Stomach (tissue), 9 donors: ENCODE results near the gene NDUFAF2. TPM values are rescaled to one million over a fixed set of nuclear protein-coding genes. Genes with fewer than 3 reads are reported as not detected.

ENCODE experiments used
- DNase-seq, 2 donors: peaks; one replicate each; pipeline versions ENCODE4 v3.0.0 to v3.0.0-alpha.2; 2013 to 2019
- H3K27ac ChIP-seq, 5 donors: fragments of 200-600 bp in 4 of 5; sonication (generic) in 4 of 5; one replicate each; pipeline ENCODE4 v1.5.1; 2013 to 2019; ENCODE audit warnings: mild to moderate bottlenecking in 1 of 5, moderate library complexity in 1 of 5
- H3K27me3 ChIP-seq, 3 donors: fragments of 200-600 bp; sonication (generic); one replicate each; pipeline ENCODE4 v1.5.1; 2017 to 2019; ENCODE audit warnings: mixed run types in 1 of 3
- H3K36me3 ChIP-seq, 4 donors: fragments of 200-600 bp; sonication (generic); 1 replicate in 3 of 4; 2 replicates in 1 of 4; pipeline ENCODE4 v1.5.1; 2016 to 2019
- H3K4me1 ChIP-seq, 4 donors: fragments of 200-600 bp; sonication (generic); one replicate each; pipeline ENCODE4 v1.5.1; 2016 to 2019
- H3K4me3 ChIP-seq, 4 donors: fragments of 200-600 bp; sonication (generic) in 3 of 4; one replicate each; pipeline ENCODE4 v1.5.1; 2016 to 2019; ENCODE audit warnings: mild to moderate bottlenecking in 1 of 4
- H3K9me3 ChIP-seq, 4 donors: fragments of 200-600 bp; sonication (generic); one replicate each; pipeline ENCODE4 v1.5.1; 2016 to 2019
- EP300 ChIP-seq: sonication (generic); formaldehyde crosslinking; IDR thresholded peaks from one replicate; pipeline ENCODE4 v1.6.1; 2017; ENCODE audit warnings: antibody characterized with exemption
- POLR2A ChIP-seq, 4 donors: fragments of 450-650 bp; IDR thresholded peaks; one replicate each; pipeline ENCODE4 v1.6.1; 2016; ENCODE audit warnings: antibody characterized with exemption in 4 of 4, control low read depth in 2 of 4, mild to moderate bottlenecking in 1 of 4, moderate library complexity in 1 of 4
- POLR2AphosphoS5 ChIP-seq, 3 donors: sonication (generic); formaldehyde crosslinking; IDR thresholded peaks; one replicate each; pipeline ENCODE4 v1.6.1; 2016; ENCODE audit warnings: antibody characterized with exemption in 3 of 3
- WGBS, 5 donors: extraction: QIAGEN DNeasy Blood & Tissue Kit in 3 of 5; methylation state at CpG; one replicate each; pipeline versions ENCODE4 v1.1.5 to v1.1.7; 2013 to 2018; 5-methylcytosine and 5-hydroxymethylcytosine counted together
- intact Hi-C: fragments of 100-400 bp; cut with DNase I; formaldehyde crosslinking; loops from one replicate; pipeline ENCODE4 v1.15.1; 2023; ENCODE audit warnings: low total_unique reads
- polyA plus RNA-seq, 3 donors: library from polyadenylated mRNA; stranded (reverse); fragments of 200-250 nt; gene quantifications; one replicate each; pipeline ENCODE4 v1.2.3, GENCODE V29; 2013
- total RNA-seq, 5 donors: library from RNA; depleted of rRNA; stranded (reverse); fragments of >200 nt; gene quantifications; one replicate each; pipeline versions ENCODE4 v1.1.0 to v1.2.3, GENCODE V29; 2014 to 2016
- TF ChIP-seq, protein P1 (sequence below), 7 experiments: fragments of 450-650 bp in 4 of 7; fragments of 200-600 bp in 3 of 7; sonication (generic) in 3 of 7; IDR thresholded peaks; one replicate each; pipeline ENCODE4 v1.5.1; 2016 to 2019; ENCODE audit warnings: antibody characterized with exemption in 7 of 7, control low read depth in 2 of 7, mild to moderate bottlenecking in 1 of 7
- donor health status: healthy with polysubstance abuse.
- donor health status: Bipolar disorder and iron deficiency.
- donor health status: healthy.

The NDUFAF2 gene
- total and polyA plus RNA-seq, 8 donors = 3.5 to 61.9 (median 29.3) TPM

DNA sequence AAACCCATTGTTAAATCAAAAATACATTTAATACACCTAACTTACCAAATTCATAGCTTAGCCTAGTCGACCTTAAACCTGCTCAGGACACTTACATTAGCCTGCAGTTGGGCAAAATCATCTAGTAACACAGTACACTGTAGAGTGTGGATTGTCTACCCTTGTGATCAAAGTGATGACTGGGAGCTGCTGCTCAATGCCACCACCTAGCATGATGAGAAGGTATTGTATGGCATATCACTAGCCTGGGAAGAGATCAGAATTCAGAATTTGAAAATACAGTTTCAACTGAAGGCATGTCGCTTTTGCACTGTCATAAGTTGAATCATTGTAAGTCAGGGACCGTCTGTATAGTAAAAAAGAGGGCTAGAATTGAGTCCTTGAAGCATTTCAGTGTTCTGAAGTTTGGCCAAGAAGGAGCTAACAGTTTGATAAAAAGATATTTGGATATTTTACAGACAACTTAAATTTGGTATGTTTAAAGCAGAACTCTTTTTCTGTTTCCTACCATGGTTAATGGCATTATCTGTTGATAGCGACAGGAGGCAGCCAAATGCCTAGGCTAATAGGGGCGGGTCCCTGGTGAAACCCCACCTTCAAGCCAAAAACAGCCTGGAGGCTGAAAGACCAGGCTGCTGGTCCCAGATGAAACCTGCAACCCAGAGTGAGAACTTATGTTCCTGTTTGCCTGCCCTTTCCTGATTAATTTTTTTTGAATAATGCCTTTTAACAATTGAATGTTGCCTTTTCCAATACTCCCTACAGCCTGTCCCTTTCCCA, 194.3 kb downstream of the NDUFAF2 start:
- 71 to 86% (median 78%) methylated on average over 5 of the region's 5 CpGs for WGBS, 5 donors
- intact Hi-C loops = no loop called here

DNA sequence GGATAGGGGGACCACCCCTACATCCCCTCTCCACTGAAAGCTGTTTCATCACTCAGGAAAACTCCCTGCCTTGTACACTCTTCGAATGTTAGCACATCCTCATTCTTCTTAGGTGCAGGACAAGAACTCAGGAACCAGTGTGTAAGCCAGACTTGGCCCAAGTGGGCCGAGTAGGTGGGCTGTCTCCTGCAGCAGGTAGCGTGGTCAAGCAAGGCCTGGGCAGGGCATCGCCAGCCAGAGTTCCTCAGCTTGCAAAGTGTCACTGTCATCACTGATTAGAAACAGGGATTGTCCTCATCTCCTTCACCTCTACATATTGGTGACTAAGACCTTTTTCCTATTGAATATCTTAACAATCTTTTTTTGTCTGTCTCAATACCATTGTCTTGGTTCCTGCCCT, 194.9 kb downstream of the NDUFAF2 start:
- TF ChIP-seq EP300 = no peak
- peaks cover 0 to 6% (median 3%) of the 10 kb centered on the region in 4 donors for H3K4me1 ChIP-seq
- H3K27me3 ChIP-seq = no peaks in the 10 kb centered on the region
- H3K36me3 ChIP-seq = no peaks in the 10 kb centered on the region
- H3K9me3 ChIP-seq = no peaks in the 10 kb centered on the region
- WGBS, 5 donors = 92 to 97% (median 93%) methylated on average over 4 of the region's 4 CpGs
- H3K27ac ChIP-seq = no peak overlapping the region
- intact Hi-C loops = no loop called here
- no peak overlapping the region for H3K4me3 ChIP-seq
- DNase-seq = no peak

More for the DNA sequence above, 194.3 kb downstream of the NDUFAF2 start:
- no peaks in the 10 kb centered on the region for H3K36me3 ChIP-seq
- H3K9me3 ChIP-seq = no peaks in the 10 kb centered on the region
- no peak for DNase-seq
- TF ChIP-seq POLR2A (IDR thresholded peaks at IDR 0.05) (no peak), EP300 (no peak), POLR2AphosphoS5 (IDR thresholded peaks at IDR 0.05) (no peak)
- TF ChIP-seq, protein P1, sequence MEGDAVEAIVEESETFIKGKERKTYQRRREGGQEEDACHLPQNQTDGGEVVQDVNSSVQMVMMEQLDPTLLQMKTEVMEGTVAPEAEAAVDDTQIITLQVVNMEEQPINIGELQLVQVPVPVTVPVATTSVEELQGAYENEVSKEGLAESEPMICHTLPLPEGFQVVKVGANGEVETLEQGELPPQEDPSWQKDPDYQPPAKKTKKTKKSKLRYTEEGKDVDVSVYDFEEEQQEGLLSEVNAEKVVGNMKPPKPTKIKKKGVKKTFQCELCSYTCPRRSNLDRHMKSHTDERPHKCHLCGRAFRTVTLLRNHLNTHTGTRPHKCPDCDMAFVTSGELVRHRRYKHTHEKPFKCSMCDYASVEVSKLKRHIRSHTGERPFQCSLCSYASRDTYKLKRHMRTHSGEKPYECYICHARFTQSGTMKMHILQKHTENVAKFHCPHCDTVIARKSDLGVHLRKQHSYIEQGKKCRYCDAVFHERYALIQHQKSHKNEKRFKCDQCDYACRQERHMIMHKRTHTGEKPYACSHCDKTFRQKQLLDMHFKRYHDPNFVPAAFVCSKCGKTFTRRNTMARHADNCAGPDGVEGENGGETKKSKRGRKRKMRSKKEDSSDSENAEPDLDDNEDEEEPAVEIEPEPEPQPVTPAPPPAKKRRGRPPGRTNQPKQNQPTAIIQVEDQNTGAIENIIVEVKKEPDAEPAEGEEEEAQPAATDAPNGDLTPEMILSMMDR (IDR thresholded peaks at IDR 0.05) = no peak
- peaks cover 0 to 6% (median 3%) of the 10 kb centered on the region in 4 donors for H3K4me1 ChIP-seq
- H3K27ac ChIP-seq = no peak overlapping the region
- no peak overlapping the region for H3K4me3 ChIP-seq
- no peaks in the 10 kb centered on the region for H3K27me3 ChIP-seq

DNA sequence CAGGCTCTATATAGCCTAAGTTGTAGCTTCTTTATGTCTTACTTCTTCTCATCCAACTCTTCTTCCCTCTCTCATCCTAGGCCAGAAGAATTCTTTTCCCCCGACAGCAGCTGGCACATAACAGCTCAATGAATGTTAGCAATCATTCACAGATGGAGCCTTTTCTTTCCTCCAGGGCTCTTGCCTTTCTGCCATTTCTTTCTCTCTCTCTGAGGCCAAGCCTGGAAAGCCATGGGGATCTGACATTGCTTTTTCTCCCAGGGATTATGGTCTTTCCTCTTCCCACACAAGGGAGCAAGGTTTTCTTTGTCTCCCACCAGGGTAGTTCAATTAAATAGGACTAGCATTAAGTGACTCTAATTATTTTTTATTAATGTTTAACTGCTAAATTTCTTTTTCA, 196.8 kb downstream of the NDUFAF2 start:
- Histone ChIP-seq H3K4me3 (no peak overlapping the region), H3K36me3 (no peaks in the 10 kb centered on the region), H3K27ac (no peak overlapping the region), H3K27me3 (no peaks in the 10 kb centered on the region), H3K4me1 (peaks cover 0 to 6% (median 3%) of the 10 kb centered on the region in 4 donors), H3K9me3 (no peaks in the 10 kb centered on the region)
- WGBS, 5 donors = 50 to 86% (median 71%) methylated on average over 1 of the region's 1 CpG
- intact Hi-C loops = no loop called here
- DNase-seq = no peak
- TF ChIP-seq EP300 = no peak
- no peak for TF ChIP-seq POLR2AphosphoS5 (IDR thresholded peaks at IDR 0.05)
- no peak for TF ChIP-seq POLR2A (IDR thresholded peaks at IDR 0.05)
- TF ChIP-seq, protein P1 (IDR thresholded peaks at IDR 0.05) = no peak

DNA sequence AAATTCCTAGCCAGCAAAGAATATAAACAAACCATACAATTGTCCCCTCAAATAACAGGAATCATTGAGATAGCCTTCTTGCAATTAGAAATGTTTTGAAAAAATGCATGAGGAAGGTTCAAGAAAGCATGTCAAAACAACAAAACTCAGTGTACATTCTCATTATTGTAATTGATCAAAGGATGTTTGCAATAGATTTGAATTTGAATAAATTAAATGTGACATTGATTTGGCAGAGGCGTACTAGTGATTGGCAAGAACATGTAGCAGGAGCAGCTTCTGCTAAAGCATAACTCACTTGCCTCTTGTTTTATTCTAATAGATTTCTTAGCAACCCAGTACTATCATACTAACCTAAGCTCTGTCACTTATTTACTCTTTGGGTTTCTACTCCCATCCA, 197.4 kb downstream of the NDUFAF2 start:
- Histone ChIP-seq H3K27me3 (no peaks in the 10 kb centered on the region), H3K4me3 (no peak overlapping the region), H3K9me3 (no peaks in the 10 kb centered on the region), H3K36me3 (no peaks in the 10 kb centered on the region), H3K27ac (no peak overlapping the region), H3K4me1 (peaks cover 0 to 6% (median 3%) of the 10 kb centered on the region in 4 donors)
- DNase-seq = no peak
- WGBS, 5 donors = 54 to 72% (median 67%) methylated on average over 1 of the region's 1 CpG
- TF ChIP-seq POLR2AphosphoS5 (IDR thresholded peaks at IDR 0.05) (no peak), POLR2A (IDR thresholded peaks at IDR 0.05) (no peak), EP300 (no peak)
- TF ChIP-seq, protein P1 (IDR thresholded peaks at IDR 0.05) = no peak
- intact Hi-C loops = no loop called here

DNA sequence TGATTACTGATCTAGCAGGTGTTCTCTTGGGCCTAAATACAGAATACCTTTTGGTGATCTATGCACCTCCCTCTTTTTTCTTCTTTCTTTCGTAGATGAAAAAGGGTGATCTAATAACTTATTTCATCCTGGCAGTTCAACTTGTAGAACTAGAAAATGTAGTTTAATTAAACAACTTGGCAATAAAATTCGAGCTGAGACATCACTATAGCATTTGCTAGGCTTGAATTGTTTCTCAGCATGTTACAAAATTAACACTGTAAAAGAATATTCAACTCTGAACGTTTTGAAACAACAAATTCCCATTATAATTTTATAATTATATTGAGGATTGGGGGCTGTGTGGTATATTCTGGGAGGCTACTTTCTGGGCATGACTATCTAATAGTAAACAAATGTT, 197.8 kb downstream of the NDUFAF2 start:
- intact Hi-C loops = no loop called here
- Histone ChIP-seq H3K27ac (no peak overlapping the region), H3K36me3 (no peaks in the 10 kb centered on the region), H3K27me3 (no peaks in the 10 kb centered on the region), H3K4me1 (peaks cover 0 to 6% (median 3%) of the 10 kb centered on the region in 4 donors), H3K4me3 (no peak overlapping the region), H3K9me3 (no peaks in the 10 kb centered on the region)
- no peak for DNase-seq
- WGBS, 5 donors = 58 to 70% (median 67%) methylated on average over 3 of the region's 3 CpGs
- TF ChIP-seq POLR2A (IDR thresholded peaks at IDR 0.05) = no peak
- TF ChIP-seq, protein P1 (IDR thresholded peaks at IDR 0.05) = no peak
- TF ChIP-seq EP300 = no peak
- TF ChIP-seq POLR2AphosphoS5 (IDR thresholded peaks at IDR 0.05) = no peak
